IMR-90 (cell line): Measurements from ENCODE around the gene PRSS12. TPM values are rescaled to one million over a fixed set of nuclear protein-coding genes. Genes with fewer than 3 reads are reported as not detected.

Source experiments
- ATAC-seq: fragments of 200-7000 bp; cut with Tn5 transposase; 2 replicates; pipeline ENCODE4 v1.9.1; 2020; ENCODE audit warnings: low read depth, mild to moderate bottlenecking, moderate library complexity
- BruUV-seq: library from RNA; stranded (reverse); fragments of 400-500 nt; replicated peaks from 2 replicates; lab custom pipeline; 2021; lab: Mats Ljungman, UMichigan
- CTCF ChIA-PET: fragments of 300-600 bp; formaldehyde crosslinking; extraction: SDS; loops from one replicate; lab custom pipeline; 2021; ENCODE audit warnings: antibody characterized with exemption; lab: Yijun Ruan, JAX
- POLR2A ChIA-PET: fragments of 300-600 bp; sonication (Branson Sonifier 250); formaldehyde crosslinking; loops from one replicate; lab custom pipeline; 2022; ENCODE audit warnings: antibody characterized with exemption; ENCODE audit not compliant: unreplicated experiment; lab: Charles Lee
- DNase-seq: peaks from one replicate; pipeline ENCODE4 v3.0.0; 2013
- H2AFZ ChIP-seq: replicated peaks from 2 replicates; pipeline ENCODE3; 2013; ENCODE audit warnings: low read length, mild to moderate bottlenecking; ENCODE audit not compliant: poor library complexity
- H2AK5ac ChIP-seq: 2 replicates; pipeline ENCODE4 v1.6.1; 2013; ENCODE audit warnings: low read depth, low read length, inconsistent platforms
- H2AK9ac ChIP-seq: replicated peaks from 2 replicates; pipeline ENCODE3; 2013; ENCODE audit warnings: mild to moderate bottlenecking, low read depth, low read length, moderate library complexity; ENCODE audit not compliant: poor library complexity
- H2BK120ac ChIP-seq: 2 replicates; pipeline ENCODE4 v1.6.1; 2013; ENCODE audit warnings: low read depth, low read length, inconsistent platforms
- H2BK15ac ChIP-seq: 3 replicates; pipeline ENCODE4 v1.6.1; 2013; ENCODE audit warnings: low read depth, low read length, inconsistent platforms
- H2BK20ac ChIP-seq: 2 replicates; pipeline ENCODE4 v1.6.1; 2013; ENCODE audit warnings: low read depth, mild to moderate bottlenecking, inconsistent platforms, low read length, moderate library complexity
- H2BK5ac ChIP-seq: 2 replicates; pipeline ENCODE4 v1.6.1; 2013; ENCODE audit warnings: mild to moderate bottlenecking, low read depth, low read length, inconsistent platforms; ENCODE audit not compliant: poor library complexity, severe bottlenecking
- H3K14ac ChIP-seq: replicated peaks from 2 replicates; pipeline ENCODE4 v1.6.1; 2013; ENCODE audit warnings: low read depth, low read length, inconsistent platforms
- H3K18ac ChIP-seq: 2 replicates; pipeline ENCODE4 v1.6.1; 2013; ENCODE audit warnings: low read depth, low read length, control low read depth
- H3K23ac ChIP-seq: 2 replicates; pipeline ENCODE4 v1.6.1; 2013; ENCODE audit warnings: low read depth, low read length, inconsistent platforms
- H3K27ac ChIP-seq: 2 replicates; pipeline ENCODE4 v1.5.1; 2013; ENCODE audit warnings: mild to moderate bottlenecking, control low read depth, low read length; ENCODE audit not compliant: insufficient read depth
- H3K27me3 ChIP-seq: 2 replicates; pipeline ENCODE4 v1.6.1; 2013; ENCODE audit warnings: low read length; ENCODE audit not compliant: control insufficient read depth, insufficient read depth
- H3K36me3 ChIP-seq: 2 replicates; pipeline ENCODE4 v1.6.1; 2013; ENCODE audit warnings: low read length, mixed read lengths; ENCODE audit not compliant: control insufficient read depth, insufficient read depth
- H3K4ac ChIP-seq: 2 replicates; pipeline ENCODE4 v1.6.1; 2013; ENCODE audit warnings: low read depth, low read length, inconsistent platforms
- H3K4me1 ChIP-seq: 2 replicates; pipeline ENCODE4 v1.6.1; 2013; ENCODE audit warnings: low read length, mixed read lengths; ENCODE audit not compliant: control insufficient read depth, insufficient read depth
- H3K4me2 ChIP-seq: 2 replicates; pipeline ENCODE4 v1.6.1; 2013; ENCODE audit warnings: low read depth, mild to moderate bottlenecking, control low read depth, low read length, moderate library complexity
- H3K4me3 ChIP-seq: 2 replicates; pipeline ENCODE4 v1.5.1; 2013; ENCODE audit warnings: low read depth, mild to moderate bottlenecking, control low read depth, low read length, moderate library complexity; ENCODE audit not compliant: insufficient read depth
- H3K56ac ChIP-seq: 2 replicates; pipeline ENCODE4 v1.6.1; 2013; ENCODE audit warnings: low read length, inconsistent platforms; ENCODE audit not compliant: insufficient read depth; ENCODE audit errors: extremely low read depth
- H3K79me1 ChIP-seq, 2 experiments: 2 replicates each; pipeline ENCODE4 v1.6.1; 2013; ENCODE audit warnings: low read length in 2 of 2, inconsistent platforms in 1 of 2, low read depth in 1 of 2
- H3K9ac ChIP-seq: 2 replicates; pipeline ENCODE4 v1.6.1; 2013; ENCODE audit warnings: low read depth, low read length, control low read depth
- H3K9me1 ChIP-seq: 2 replicates; pipeline ENCODE4 v1.6.1; 2013; ENCODE audit warnings: low read length, inconsistent platforms; ENCODE audit not compliant: insufficient read depth
- H3K9me3 ChIP-seq: 2 replicates; pipeline ENCODE4 v1.6.1; 2013; ENCODE audit warnings: low read length; ENCODE audit not compliant: control insufficient read depth, insufficient read depth
- H4K20me1 ChIP-seq: 2 replicates; pipeline ENCODE4 v1.6.1; 2013; ENCODE audit warnings: low read length, inconsistent platforms; ENCODE audit not compliant: insufficient read depth
- H4K5ac ChIP-seq: 2 replicates; pipeline ENCODE4 v1.6.1; 2013; ENCODE audit warnings: mild to moderate bottlenecking, low read depth, low read length, control low read depth
- H4K8ac ChIP-seq, 2 experiments: 2 replicates each; pipeline ENCODE4 v1.6.1; 2013; ENCODE audit warnings: low read depth in 2 of 2, low read length in 2 of 2, control low read depth in 1 of 2, inconsistent platforms in 1 of 2
- H4K91ac ChIP-seq: 2 replicates; pipeline ENCODE4 v1.6.1; 2013; ENCODE audit warnings: low read depth, low read length, inconsistent platforms; ENCODE audit not compliant: insufficient read depth
- BHLHE40 ChIP-seq: fragments of 150-350 bp; IDR thresholded peaks from 2 replicates; pipeline ENCODE4 v1.6.1; 2016; ENCODE audit warnings: mild to moderate bottlenecking, low read depth, low read length
- CEBPB ChIP-seq: IDR thresholded peaks from 2 replicates; pipeline ENCODE4 v1.6.1; 2012; ENCODE audit warnings: low read depth, low read length, improper control_type of control experiment
- MAZ ChIP-seq: IDR thresholded peaks from 2 replicates; pipeline ENCODE4 v1.6.1; 2012; ENCODE audit warnings: low read depth, mild to moderate bottlenecking, low read length, improper control_type of control experiment, moderate library complexity, borderline replicate concordance
- MXI1 ChIP-seq: IDR thresholded peaks from 2 replicates; pipeline ENCODE4 v1.6.1; 2012; ENCODE audit warnings: low read depth, mild to moderate bottlenecking, low read length, moderate library complexity, borderline replicate concordance
- RAD21 ChIP-seq: IDR thresholded peaks from 2 replicates; pipeline ENCODE4 v1.6.1; 2012; ENCODE audit warnings: low read length, improper control_type of control experiment
- RCOR1 ChIP-seq: IDR thresholded peaks from 2 replicates; pipeline ENCODE4 v1.6.1; 2012; ENCODE audit warnings: mild to moderate bottlenecking, low read length, improper control_type of control experiment; ENCODE audit not compliant: insufficient replicate concordance
- dilution Hi-C: fragments of 300-500 bp; cut with HindIII; formaldehyde crosslinking; loops from one replicate; pipeline ENCODE4 v1.14.3; 2018; ENCODE audit warnings: low sequenced_read_pairs; ENCODE audit not compliant: unreplicated experiment
- in situ Hi-C: fragments of 300-500 bp; cut with MboI; formaldehyde crosslinking; loops from 3 replicates; pipeline ENCODE4 v1.14.3; 2019; ENCODE audit warnings: low sequenced_read_pairs, inconsistent platforms, mixed read lengths
- intact Hi-C: fragments of 100-400 bp; cut with micrococcal nuclease; formaldehyde crosslinking; loops from 2 replicates; pipeline ENCODE4 v1.10.0; 2022
- polyA plus RNA-seq, 3 experiments: library from polyadenylated mRNA; depleted of rRNA; stranded (reverse); fragments of >200 nt; gene quantifications; 2 replicates each; pipeline ENCODE4 v1.2.3, GENCODE V29; 2012; ENCODE audit warnings: low replicate concordance in 1 of 3
- total RNA-seq: library from RNA; depleted of rRNA; stranded (reverse); fragments of >200 nt; gene quantifications from 2 replicates; pipeline ENCODE4 v1.2.3, GENCODE V29; 2012
- TF ChIP-seq, protein P1 (sequence below): fragments of 150-350 bp; IDR thresholded peaks from 2 replicates; pipeline ENCODE4 v1.6.1; 2017; ENCODE audit warnings: mild to moderate bottlenecking, antibody characterized with exemption, low read length, low read depth

PRSS12 gene
- total and polyA plus RNA-seq, 2 of the 4 experiments (the other 2 are of a cell fraction), result 51.1 to 71.5 TPM

- Histone ChIP-seq H3K36me3 (no peaks in the 10 kb centered on the region), H3K56ac (no peak overlapping the region), H2AK9ac (no peak overlapping the region), H3K9ac (no peak overlapping the region), H3K4ac (no peak overlapping the region), H3K9me1 (no peaks in the 10 kb centered on the region), H4K91ac (no peak overlapping the region), H3K27me3 (no peaks in the 10 kb centered on the region), H3K9me3 (no peaks in the 10 kb centered on the region), H2AFZ (no peak overlapping the region), H4K20me1 (no peaks in the 10 kb centered on the region), H2BK15ac (no peak overlapping the region), H3K14ac (no peak overlapping the region), H2BK120ac (no peak overlapping the region), H4K5ac (no peak overlapping the region), H3K27ac (peak overlapping the region; percentile 44; the same call in 1 of the 2 replicates), H2AK5ac (no peak overlapping the region), H3K18ac (peak overlapping the region; percentile 62), H4K8ac (no peak overlapping the region), H3K79me1 (no peaks in the 10 kb centered on the region), H3K23ac (no peak overlapping the region), H2BK20ac (no peak overlapping the region), H2BK5ac (no peak overlapping the region), H3K4me2 (peak overlapping the region; percentile 37; the same call in 1 of the 2 replicates), H3K4me3 (no peak overlapping the region), H3K4me1 (peaks cover 4% of the 10 kb centered on the region)
- CTCF ChIA-PET, result interaction anchor here (0.7 to 3.4 kb wide), 2 partner anchors 8 to 30 kb away, joined by 3 to 17 read pairs; partner anchors contain the start of gene PRSS12
- dilution Hi-C loops, result no loop called here
- intact Hi-C loops, result no loop called here
- peak; percentile 70 for ATAC-seq
- DNase-seq, result no peak
- POLR2A ChIA-PET, result no interaction called here
- TF ChIP-seq, protein P1, sequence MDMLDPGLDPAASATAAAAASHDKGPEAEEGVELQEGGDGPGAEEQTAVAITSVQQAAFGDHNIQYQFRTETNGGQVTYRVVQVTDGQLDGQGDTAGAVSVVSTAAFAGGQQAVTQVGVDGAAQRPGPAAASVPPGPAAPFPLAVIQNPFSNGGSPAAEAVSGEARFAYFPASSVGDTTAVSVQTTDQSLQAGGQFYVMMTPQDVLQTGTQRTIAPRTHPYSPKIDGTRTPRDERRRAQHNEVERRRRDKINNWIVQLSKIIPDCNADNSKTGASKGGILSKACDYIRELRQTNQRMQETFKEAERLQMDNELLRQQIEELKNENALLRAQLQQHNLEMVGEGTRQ, result no peak
- TF ChIP-seq BHLHE40 (no peak), MAZ (no peak), RCOR1 (no peak), RAD21 (no peak), MXI1 (no peak), CEBPB (no peak)
- in situ Hi-C loops, result no loop called here
- BruUV-seq, result no TSS peak
Measured at GRCh38 chr4:118361192-118361591, 8.4 kb upstream of the PRSS12 start.
